PFSK-1 (cell line): Measurements from ENCODE around the gene PROK2. TPM values are rescaled to one million over a fixed set of nuclear protein-coding genes. Genes with fewer than 3 reads are reported as not detected.

Experiments
- FOXP2 ChIP-seq: optimal IDR thresholded peaks from 2 replicates; pipeline ENCODE3; 2011; ENCODE audit warnings: borderline replicate concordance, control low read depth, inconsistent platforms; ENCODE audit not compliant: insufficient read depth; ENCODE audit errors: extremely low read length, extremely low read depth
- POLR2AphosphoS5 ChIP-seq: IDR thresholded peaks from 2 replicates; pipeline ENCODE4 v1.6.1; 2012; ENCODE audit warnings: low read depth, mild to moderate bottlenecking, control low read depth, low read length, moderate library complexity
- SIN3A ChIP-seq: IDR thresholded peaks from 2 replicates; pipeline ENCODE4 v1.6.1; 2012; ENCODE audit warnings: mild to moderate bottlenecking, low read length, moderate library complexity, borderline replicate concordance; ENCODE audit not compliant: insufficient read depth
- TAF1 ChIP-seq: IDR thresholded peaks from 2 replicates; pipeline ENCODE4 v1.6.1; 2012; ENCODE audit warnings: low read length, control low read depth, borderline replicate concordance; ENCODE audit not compliant: insufficient read depth
- polyA plus RNA-seq: library from polyadenylated mRNA; unstranded; fragments of >200 nt; gene quantifications from one replicate; pipeline ENCODE4 v1.2.1, GENCODE V29; 2012; ENCODE audit warnings: low read depth, missing spikeins; ENCODE audit not compliant: insufficient read length
- TF ChIP-seq, protein P1 (sequence below), 2 experiments: IDR thresholded peaks; 2 replicates each; pipeline versions ENCODE4 v1.6.1 to v1.8.0; 2011 to 2012; ENCODE audit warnings: low read depth in 2 of 2, low read length in 2 of 2, control low read depth in 1 of 2, inconsistent platforms in 1 of 2, mild to moderate bottlenecking in 1 of 2, moderate library complexity in 1 of 2; ENCODE audit not compliant: insufficient read depth in 1 of 2

PROK2 gene, protein sequence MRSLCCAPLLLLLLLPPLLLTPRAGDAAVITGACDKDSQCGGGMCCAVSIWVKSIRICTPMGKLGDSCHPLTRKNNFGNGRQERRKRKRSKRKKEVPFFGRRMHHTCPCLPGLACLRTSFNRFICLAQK
- not detected for polyA plus RNA-seq

DNA sequence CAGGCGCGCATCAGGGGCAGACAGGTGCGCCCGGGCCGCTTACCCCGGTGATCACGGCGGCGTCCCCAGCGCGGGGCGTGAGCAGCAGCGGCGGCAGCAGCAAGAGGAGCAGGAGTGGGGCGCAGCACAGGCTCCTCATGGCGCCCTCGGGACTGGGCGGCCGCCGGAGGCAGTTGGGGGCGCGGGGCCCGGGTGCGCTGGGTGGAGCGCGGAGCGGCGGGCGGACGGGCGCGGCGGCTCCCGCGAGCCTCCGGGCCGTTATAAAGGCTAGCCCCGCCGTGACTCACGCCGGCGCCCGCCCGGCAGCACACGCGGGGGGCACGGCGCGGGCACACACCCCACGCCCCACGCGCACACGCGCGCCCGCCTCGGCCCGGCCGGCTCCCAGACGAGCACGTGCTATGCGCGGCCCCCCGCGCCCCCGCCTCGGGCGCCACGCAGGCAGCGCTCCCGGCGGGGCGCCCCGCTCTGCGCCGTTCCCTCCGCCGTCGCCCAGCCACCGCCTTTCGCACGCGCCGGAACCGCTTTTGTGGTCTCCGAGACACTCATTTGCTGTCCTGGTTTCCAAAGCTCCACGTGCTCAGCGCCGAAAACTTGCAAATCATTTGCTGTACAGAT, at the start of gene PROK2:
PROK2 (minus strand) TSS at position 235 of the 618 bp plus-strand sequence; CDS start at position 139, 96 bp downstream.
- TF ChIP-seq, protein P1, sequence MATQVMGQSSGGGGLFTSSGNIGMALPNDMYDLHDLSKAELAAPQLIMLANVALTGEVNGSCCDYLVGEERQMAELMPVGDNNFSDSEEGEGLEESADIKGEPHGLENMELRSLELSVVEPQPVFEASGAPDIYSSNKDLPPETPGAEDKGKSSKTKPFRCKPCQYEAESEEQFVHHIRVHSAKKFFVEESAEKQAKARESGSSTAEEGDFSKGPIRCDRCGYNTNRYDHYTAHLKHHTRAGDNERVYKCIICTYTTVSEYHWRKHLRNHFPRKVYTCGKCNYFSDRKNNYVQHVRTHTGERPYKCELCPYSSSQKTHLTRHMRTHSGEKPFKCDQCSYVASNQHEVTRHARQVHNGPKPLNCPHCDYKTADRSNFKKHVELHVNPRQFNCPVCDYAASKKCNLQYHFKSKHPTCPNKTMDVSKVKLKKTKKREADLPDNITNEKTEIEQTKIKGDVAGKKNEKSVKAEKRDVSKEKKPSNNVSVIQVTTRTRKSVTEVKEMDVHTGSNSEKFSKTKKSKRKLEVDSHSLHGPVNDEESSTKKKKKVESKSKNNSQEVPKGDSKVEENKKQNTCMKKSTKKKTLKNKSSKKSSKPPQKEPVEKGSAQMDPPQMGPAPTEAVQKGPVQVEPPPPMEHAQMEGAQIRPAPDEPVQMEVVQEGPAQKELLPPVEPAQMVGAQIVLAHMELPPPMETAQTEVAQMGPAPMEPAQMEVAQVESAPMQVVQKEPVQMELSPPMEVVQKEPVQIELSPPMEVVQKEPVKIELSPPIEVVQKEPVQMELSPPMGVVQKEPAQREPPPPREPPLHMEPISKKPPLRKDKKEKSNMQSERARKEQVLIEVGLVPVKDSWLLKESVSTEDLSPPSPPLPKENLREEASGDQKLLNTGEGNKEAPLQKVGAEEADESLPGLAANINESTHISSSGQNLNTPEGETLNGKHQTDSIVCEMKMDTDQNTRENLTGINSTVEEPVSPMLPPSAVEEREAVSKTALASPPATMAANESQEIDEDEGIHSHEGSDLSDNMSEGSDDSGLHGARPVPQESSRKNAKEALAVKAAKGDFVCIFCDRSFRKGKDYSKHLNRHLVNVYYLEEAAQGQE (IDR thresholded peaks at IDR 0.05; ENCODE audit: insufficient read depth in 1 of 2, low read depth in 2 of 2, low read length in 2 of 2) = no peak
- TF ChIP-seq SIN3A (no peak), TAF1 (no peak), FOXP2 (no peak), POLR2AphosphoS5 (no peak)

DNA sequence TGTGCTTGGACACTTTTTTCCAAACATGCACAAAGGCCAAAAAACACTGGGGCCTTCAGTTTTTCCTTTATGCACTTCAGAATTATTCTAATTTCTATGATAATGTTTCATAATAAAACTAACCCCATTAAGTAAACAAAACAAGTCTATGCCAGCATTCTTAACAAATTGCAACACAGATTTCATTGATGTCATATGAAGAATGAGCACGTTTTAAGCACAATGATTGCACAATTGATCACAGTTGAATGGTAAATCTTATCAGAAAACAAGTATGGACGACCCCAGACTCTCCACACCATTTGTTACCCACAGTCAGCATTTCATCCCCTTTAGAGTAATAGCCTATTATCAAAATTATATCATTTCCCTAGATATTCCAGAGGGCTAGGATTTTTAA, 46.7 kb upstream of the PROK2 start:
- TF ChIP-seq, protein P1 (IDR thresholded peaks at IDR 0.05; ENCODE audit: insufficient read depth in 1 of 2, low read depth in 2 of 2, low read length in 2 of 2) = no peak
- TF ChIP-seq FOXP2 = no peak
- no peak for TF ChIP-seq POLR2AphosphoS5
- no peak for TF ChIP-seq TAF1
- no peak for TF ChIP-seq SIN3A

DNA sequence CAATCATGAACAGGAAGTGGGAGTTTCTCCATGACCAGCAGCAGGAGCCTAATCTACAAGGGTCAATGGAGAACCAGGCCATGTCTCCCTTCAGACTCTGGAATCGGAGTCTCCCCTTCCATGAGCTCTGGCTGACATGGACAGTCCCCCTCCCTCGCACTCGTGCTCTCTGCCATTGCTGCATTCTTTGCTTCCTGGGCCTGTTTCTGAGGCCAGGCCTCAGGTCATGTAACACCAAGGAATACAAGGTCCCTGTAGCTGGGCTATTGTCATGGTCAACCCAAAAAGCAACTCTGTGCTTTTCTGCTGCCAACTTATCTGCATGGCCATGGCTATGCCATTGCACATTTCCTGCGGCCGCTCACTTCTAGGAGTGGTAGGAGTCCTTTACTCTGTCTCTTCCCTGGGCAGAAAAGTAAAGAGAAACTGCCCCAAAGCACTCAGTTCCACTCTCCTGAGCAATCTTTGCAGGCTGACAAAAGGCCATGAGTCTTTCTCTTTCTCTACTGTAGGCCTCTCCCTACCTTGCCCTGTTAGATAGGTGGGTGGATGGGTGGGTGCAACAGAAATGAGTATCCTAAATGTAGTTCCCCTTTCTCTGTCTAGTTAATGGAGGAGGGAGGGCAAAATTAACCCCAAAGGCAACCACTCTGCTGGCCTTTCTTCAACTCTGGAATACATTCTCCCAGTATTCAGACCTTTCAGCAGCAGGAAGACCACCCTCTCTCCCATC, 40.8 kb upstream of the PROK2 start:
- TF ChIP-seq POLR2AphosphoS5 (no peak), SIN3A (no peak), FOXP2 (no peak), TAF1 (no peak)
- TF ChIP-seq, protein P1 (IDR thresholded peaks at IDR 0.05; ENCODE audit: insufficient read depth in 1 of 2, low read depth in 2 of 2, low read length in 2 of 2) = no peak

DNA sequence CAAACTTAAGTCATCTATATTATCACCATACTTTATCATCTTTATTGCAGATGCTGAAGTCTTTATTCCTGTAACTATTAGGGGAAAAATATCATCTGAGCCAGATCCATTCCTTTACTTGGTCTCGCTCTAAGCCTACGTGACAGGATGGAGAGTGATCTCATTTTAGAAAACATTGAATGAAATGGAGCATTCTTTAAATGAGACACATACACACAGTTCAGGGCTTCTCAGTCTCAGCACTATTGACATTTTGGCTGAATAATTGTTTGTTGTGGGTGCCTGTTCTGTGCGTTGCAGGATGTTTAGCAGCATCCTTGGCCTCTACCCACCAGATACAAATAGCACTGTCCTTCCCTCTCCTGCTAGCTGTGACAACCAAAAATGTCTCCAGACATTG, 36.2 kb upstream of the PROK2 start:
- TF ChIP-seq POLR2AphosphoS5 (no peak), FOXP2 (no peak), SIN3A (no peak), TAF1 (no peak)
- TF ChIP-seq, protein P1 (IDR thresholded peaks at IDR 0.05; ENCODE audit: insufficient read depth in 1 of 2, low read depth in 2 of 2, low read length in 2 of 2) = no peak
